HG03520 (cell line): ENCODE results near the gene NVL.

Experiments used
- ATAC-seq: cut with Tn5 transposase; IDR thresholded peaks from one replicate; pipeline ENCODE4 v1.9.1; 2021; ENCODE audit warnings: mild to moderate bottlenecking, moderate library complexity; ENCODE audit not compliant: unreplicated experiment

Gene NVL

DNA sequence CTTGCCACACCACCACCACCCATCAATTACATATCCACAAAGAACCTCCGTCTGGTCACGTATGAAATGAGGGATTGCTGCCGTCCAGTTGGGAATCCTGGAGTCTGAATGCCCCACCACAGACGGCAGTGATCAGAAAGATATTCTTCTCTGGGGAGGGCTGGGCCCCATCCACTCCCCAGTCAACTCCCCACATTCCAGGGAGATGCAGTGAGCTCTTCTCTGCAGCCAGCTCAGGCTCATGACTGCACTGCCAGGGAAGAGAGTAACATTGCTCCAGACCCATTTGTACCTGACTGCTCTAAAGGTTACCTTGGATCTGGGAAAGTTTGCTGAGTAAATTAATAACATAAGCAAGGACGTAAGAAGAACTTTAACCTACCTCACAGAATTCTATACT lies 128.6 kb downstream of the NVL start:
- ATAC-seq, result no peak

DNA sequence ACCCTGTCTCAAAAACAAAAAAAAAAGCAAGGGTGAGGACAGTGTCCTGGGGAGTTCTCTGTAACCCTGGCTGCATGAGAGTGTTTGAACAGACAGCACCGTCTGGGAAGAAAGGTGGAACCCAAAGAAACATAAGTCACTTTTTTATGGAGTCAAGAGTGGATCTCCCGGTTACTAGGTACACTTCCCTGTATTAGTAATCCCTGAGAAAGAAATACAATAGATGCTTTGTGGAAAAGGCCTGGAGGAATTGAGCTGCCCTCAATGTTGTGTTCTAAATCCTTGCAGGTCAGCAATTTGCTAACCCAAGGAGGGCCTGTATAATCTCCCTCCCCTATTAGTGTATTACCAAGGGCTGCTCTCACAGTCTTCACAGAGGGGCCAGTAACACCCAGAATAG lies 130.3 kb downstream of the NVL start:
- ATAC-seq, result no peak

DNA sequence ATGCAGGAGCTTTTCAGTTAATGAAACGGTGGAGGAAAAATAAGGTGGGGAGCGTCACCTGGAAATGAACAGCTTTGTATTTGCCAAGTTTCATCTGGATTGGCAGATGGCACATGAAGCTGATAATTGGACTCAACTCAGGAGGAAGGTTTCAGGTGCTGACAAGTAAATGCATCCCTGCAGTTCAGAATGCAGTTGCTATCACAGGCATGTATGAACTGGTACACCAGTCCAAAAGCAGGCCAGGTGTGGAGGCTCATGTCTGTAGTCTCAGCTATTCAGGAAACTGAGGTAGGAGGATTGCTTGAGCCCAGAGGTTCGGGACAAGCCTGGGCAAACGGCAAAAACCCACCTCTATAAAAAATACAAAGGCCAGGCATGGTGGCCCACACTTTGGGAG lies 131.4 kb downstream of the NVL start:
- no peak for ATAC-seq

DNA sequence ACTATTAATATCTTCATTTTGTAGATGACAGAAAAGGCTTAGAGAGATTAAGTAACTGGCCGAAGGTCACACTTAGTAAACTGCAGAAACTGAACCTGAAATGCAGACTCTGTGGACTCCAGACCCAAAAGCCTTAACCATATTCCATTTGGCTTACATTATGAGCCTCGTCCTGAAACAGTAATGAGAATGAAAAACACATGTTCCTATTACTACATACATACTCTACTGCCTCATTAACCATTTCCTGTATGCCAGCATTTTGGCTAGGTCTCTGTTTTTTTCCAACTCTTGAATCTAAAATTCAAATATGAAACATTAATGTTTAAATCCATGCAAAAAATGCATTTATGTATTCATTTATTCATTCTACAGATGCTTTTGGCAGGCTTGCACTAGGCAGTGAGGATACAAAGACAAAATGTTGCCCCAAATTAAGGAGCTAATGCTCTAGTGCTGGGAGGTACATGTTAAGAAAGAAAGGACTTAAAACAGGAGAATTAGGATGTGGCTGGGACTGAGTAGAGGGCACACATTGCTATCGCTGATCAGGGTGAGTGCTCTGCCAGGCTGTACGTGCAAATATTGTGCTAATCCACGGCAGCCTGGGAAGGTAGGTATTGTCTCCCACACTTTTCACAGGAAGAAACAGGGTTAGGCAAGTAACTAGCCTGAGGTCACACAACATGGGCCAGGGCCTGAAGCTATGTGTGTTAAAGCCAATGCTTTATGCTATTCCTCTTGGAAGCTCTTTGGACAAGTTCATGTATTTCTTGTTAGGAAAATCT lies 133.0 kb downstream of the NVL start:
- no peak for ATAC-seq

DNA sequence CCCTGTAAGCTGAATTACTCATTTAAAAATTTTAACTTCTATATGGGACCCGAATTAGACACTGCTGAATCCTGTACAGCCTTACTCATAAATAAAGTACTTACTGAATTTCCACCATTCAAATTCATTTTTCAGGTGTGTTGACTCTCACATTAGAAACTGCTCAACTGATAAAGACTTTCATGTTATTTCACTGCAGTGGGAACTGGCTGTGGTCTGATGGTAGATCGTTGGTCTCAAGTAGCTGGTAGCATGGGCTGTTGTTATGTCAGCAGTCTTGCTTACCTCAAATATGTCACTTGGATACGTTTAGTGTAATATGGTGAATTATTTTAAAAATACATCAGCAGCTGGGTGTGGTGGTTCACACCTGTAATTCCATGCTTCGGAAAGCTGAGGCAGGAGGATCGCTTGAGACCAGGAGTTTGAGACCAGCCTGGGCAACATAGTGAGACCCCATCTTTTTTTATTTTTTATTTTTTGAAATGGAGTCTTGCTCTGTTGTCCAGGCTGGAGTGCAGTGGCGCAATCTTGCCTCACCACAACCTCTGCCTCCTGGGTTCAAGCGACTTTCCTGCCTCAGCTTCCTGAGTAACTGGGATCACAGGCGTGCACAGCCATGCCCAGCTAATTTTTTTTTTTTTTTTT lies 136.5 kb downstream of the NVL start:
- no peak for ATAC-seq

DNA sequence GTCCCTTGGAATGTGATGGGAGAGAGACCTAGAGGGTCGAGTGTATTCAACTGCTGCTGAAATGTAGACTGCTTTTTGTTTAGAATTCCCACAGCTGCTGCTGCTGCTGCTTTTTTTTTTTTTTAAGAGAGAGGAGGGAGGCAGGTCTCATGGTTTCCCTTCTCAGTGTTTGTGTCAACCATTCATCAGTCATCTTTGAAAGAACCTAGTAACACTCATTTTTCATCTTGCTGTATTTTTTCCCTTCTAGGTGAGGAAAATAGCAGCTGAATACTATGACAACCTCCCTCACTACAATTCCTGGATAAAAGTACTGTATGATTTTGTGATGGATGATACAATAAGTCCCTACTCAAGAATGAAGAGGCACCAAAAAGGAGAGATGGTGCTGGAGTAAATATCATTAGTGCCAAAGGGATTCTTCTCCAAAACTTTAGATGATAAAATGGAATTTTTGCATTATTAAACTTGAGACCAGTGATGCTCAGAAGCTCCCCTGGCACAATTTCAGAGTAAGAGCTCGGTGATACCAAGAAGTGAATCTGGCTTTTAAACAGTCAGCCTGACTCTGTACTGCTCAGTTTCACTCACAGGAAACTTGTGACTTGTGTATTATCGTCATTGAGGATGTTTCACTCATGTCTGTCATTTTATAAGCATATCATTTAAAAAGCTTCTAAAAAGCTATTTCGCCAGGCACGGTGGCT lies 137.7 kb downstream of the NVL start:
- no peak for ATAC-seq

DNA sequence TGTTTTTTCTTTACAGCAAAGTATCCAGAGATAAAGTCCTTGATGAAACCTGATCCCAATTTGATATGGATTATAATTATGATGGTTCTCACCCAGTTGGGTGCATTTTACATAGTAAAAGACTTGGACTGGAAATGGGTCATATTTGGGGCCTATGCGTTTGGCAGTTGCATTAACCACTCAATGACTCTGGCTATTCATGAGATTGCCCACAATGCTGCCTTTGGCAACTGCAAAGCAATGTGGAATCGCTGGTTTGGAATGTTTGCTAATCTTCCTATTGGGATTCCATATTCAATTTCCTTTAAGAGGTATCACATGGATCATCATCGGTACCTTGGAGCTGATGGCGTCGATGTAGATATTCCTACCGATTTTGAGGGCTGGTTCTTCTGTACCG lies 140.4 kb downstream of the NVL start:
- no peak for ATAC-seq

DNA sequence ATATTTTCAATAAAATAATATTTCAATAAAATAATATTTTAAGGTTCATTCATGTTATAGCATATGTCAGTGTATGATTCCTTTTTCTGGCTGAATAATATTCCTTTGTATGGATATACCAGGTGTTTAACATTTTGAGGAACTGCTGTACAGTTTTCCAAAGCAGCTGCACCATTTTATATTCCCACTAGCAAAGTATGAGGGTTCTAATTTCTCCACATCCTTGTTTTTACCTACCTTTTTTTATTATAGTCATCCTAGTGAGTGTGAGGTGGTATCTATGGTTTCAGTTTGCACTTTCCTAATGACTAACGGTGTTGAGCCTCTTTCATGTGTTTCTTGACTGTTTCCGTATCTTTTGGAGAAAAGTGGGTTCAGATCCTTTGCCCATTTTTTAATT lies 141.7 kb downstream of the NVL start:
- ATAC-seq, result no peak

DNA sequence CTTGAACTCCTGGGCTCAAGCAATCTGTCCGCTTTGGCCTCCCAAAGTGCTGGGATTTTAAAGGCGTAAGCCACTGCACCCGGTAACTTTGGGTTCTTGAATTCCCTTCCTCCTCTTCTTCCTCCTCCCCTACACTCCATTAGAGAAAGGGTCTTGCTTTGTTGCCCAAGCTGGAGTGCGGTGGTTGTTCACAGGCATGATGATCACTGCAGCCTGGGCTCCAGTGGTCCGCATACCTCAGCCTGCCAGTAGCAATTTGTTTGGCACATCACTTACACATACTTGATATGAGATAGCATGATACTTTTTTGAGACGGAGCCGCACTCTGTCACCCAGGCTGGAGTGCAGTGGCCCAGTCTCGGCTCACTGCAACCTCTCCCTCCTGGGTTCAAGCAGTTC lies 144.8 kb downstream of the NVL start:
- ATAC-seq, result no peak

DNA sequence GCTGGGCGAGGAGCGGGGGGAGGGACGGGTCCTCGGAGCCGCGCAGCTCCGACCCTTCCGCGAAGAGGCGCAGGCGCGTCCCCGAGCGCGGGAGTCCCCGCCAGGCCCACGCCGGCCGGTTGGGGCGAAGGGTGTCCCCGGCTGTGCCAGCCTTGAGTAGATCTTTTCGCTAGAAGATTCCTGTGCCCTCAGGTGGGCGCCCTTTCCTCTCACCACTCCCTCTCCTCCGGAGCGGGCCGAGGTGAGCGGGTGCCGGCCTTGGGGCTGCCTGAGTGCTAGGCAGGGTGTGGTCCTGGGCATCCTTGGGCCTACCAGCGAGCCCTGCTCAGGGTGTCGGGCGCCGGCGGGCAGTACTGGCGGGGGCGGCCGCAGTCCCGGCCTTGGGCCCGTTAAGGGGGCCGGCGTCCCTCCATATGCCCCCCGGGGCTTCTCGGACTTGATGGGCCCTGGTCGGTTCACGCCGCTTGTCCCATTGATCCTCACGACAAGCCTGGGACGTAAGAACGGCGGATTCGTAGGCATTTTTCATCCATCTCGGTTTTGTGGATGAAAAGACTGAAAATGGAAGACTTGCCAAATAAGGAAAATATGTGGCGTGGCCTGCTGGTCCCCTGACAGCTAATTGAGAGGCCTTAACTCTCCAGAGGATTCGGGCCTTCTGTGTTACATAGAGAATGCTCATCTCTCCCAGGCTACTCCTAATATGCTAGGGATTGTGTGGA lies 146.2 kb downstream of the NVL start:
- peak; percentile 38 for ATAC-seq

DNA sequence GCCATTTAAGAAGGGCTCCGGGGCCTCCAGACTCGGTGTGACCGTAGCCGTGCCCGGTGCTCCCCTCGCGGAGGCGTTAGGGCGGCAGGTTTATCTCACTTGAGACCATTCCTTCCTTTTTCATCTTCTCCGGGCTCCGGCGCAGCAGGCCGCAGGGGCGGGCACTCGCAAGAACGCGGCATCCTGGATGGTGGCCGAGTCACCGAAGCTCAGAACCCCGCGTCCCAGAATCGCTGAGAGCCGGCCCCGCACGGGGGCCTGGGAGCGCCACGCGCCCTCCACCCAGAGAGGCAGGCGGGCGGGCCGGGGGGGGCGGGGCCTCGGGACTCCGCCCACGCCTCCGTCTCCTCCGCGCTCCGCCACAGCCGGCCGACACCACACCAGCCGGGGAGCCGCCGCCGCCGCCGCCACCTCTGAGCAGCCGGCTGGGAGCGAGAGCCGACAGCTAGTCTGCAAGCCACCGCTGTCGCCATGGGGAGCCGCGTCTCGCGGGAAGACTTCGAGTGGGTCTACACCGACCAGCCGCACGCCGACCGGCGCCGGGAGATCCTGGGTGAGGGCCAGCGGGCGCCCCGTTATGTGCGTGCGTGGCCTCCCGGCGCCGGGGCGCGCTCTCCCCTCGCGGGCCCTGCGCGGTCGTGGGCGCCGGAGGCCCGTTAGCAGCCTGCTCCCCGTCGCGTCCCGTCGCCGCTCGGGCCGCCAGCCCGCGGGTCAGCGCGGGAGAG lies 146.9 kb downstream of the NVL start, which contains the start of gene DEGS1:
DEGS1 (plus strand) TSS at position 375 of the 725 bp plus-strand sequence; CDS start at position 472, 97 bp downstream.
- ATAC-seq, result peak; percentile 59

DNA sequence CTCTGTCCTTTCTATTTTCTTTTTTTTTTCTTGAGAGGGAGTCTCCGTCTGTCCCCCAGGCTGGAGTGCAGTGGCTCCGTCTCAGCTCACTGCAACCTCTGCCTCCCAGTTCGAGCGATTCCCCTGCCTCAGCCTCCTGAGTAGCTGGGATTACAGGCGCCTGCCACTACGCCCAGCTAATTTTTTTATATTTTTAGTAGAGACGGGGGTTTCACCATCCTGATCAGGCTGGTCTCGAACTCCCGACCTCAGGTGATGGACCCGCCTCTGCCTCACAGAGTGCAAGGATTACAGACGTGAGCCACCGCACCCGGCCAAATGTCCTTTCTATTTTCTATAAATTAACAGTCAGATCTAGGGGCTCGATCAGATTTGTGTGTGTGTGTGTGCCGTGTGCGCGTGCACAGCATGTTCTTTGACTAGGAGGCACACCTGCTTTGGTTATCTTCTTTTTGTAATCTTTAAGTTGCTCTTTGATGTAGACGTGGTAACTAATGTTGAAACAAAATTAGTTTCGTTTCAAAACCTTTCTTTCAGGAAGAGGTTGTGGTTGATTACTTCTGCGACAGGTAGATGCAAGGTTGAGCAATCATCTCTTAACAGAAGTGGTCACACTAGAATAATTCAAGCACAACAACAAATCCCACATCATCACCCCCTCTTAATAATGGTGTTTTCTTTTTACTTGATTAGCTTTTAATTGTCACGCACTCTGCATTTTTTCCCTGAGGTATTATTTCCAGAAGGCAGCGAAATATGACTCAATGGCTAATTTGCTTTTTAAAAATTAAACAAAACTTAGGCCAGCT lies 147.7 kb downstream of the NVL start:
- peak; percentile 35 for ATAC-seq

DNA sequence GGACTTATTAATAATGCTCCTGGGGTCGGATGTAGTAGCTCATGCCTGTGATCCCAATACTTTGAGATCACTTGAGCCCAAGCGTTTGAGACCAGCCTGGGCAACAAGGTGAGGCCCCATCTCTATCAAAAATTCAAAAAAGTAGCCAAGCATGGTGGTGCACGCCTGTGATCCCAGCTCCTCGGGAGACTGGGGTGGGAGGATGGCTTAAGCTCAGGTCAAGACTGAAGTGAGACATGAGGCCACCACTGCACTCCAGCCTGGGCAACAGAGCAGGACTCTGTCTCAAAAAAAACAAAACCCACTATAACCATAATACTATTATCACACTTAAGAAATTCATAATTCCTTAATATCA lies 148.5 kb downstream of the NVL start:
- no peak for ATAC-seq

DNA sequence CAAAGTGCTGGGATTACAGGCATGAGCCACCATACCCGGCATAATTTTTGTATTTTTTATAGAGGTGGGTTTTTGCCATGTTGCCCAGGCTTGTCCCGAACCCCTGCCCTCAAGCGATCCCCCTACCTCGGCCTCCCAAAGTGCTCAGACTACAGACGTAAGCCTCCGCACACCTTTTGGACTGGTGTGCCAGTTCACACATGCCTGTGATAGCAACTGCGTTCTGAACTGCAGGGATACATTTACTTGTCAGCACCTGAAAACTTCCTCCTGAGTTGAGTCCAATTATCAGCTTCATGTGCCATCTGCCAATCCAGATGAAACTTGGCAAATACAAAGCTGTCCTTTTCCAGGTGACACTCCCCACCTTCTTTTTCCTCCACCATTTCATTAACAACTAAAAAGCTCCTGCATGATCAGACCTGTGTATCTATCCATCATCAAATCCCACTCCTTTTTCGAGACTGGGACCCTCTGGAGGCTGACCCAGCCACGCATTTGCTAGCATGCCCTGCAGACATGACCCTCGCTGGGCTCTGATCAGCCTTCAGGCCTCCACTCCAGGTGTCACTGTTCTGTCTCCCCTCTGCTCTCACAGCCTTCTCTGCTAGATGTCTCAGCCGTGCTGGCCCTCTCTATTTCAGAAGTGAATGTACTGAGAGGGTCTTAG lies 149.1 kb downstream of the NVL start:
- ATAC-seq, result no peak

DNA sequence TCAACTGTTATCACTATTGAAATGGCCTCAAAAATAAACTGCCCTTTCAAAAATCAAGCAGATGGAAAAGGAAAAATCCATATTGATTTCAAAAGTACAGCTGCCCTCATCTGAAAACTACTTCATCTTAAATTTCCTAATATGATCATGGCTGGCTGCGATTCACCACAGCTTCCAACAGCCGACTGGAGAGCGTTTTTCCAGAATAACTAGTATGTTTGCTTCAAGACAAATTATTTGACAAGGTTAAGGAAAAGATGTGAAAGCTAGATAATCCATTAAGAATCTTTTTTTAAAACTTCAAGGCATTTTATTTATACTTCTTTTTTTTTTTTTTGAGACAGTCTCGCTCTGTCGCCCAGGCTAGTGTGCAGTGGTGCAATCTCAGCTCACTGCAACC lies 151.1 kb downstream of the NVL start:
- ATAC-seq, result no peak

DNA sequence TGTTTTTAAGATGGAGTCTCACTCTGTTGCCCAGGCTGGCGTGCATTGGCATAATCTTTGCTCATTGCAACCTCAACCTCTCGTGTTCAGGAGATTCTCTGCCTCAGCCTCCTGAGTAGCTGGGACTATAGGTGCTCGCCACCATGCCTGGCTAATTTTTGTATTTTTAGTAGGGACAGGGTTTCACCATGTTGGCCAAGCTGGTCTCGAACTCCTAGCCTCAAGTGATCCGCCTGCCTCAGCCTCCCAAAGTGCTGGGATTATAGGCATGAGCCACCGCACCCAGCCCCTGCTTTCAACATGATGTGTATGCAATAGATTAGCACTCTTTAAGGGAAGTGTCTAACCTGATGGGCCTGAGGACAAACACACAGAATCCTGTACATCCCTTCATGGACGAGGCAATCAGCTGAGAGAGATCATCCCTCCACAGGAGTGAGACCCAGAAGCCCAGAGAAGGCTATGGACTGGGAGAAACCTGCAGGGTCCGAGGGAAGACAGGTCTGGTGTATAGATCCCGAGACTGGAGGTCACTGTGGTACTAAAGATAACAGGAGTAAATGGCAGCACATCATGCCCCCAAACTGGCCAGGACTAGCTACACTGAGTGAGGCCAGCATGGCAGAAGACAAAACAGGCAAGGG lies 152.5 kb downstream of the NVL start:
- no peak for ATAC-seq
